Kidney (tissue), 14 donors: ENCODE results near the gene BEND6. TPM values are rescaled to one million over a fixed set of nuclear protein-coding genes. Genes with fewer than 3 reads are reported as not detected.

Experiments used
- DNase-seq, 5 donors: peaks; one replicate each; pipeline ENCODE4 v3.0.0-alpha.2; 2013 to 2020
- FAIRE-seq: peaks from 2 replicates; lab custom pipeline; 2012; peaks lifted over from hg19 to GRCh38; lab: Jason Lieb, UNC
- H3K27ac ChIP-seq, 2 donors: one replicate each; pipeline ENCODE4 v1.7.0; 2013; ENCODE audit warnings: low read depth in 2 of 2, low read length in 2 of 2, inconsistent platforms in 1 of 2
- H3K27me3 ChIP-seq: one replicate; pipeline ENCODE4 v1.7.1; 2013; ENCODE audit warnings: low read length, inconsistent platforms; ENCODE audit not compliant: control insufficient read depth, insufficient read depth
- H3K36me3 ChIP-seq, 3 donors: one replicate each; pipeline versions ENCODE4 v1.7.0 to v1.7.1; 2013; ENCODE audit warnings: low read length in 3 of 3, control low read depth in 1 of 3, inconsistent platforms in 1 of 3; ENCODE audit not compliant: insufficient read depth in 3 of 3, control insufficient read depth in 2 of 3
- H3K4me1 ChIP-seq, 3 donors: one replicate each; pipeline versions ENCODE4 v1.7.0 to v1.7.1; 2013; ENCODE audit warnings: low read length in 3 of 3, inconsistent platforms in 1 of 3, low read depth in 1 of 3; ENCODE audit not compliant: control insufficient read depth in 2 of 3, insufficient read depth in 2 of 3
- H3K4me3 ChIP-seq, 3 donors: one replicate each; pipeline versions ENCODE4 v1.7.0 to v1.8.1; 2013; ENCODE audit warnings: low read length in 3 of 3, control low read depth in 1 of 3, inconsistent platforms in 1 of 3
- H3K9ac ChIP-seq, 3 donors: one replicate each; pipeline versions ENCODE4 v1.7.0 to v1.7.1; 2013; ENCODE audit warnings: low read length in 3 of 3, control low read depth in 1 of 3, inconsistent platforms in 1 of 3
- H3K9me3 ChIP-seq, 3 donors: one replicate each; pipeline versions ENCODE4 v1.7.0 to v1.7.1; 2013; ENCODE audit warnings: low read length in 3 of 3, control low read depth in 1 of 3, inconsistent platforms in 1 of 3; ENCODE audit not compliant: control insufficient read depth in 2 of 3, insufficient read depth in 1 of 3
- CTCF ChIP-seq: IDR thresholded peaks from 3 replicates; pipeline ENCODE4 v1.5.1; 2012; ENCODE audit warnings: mild to moderate bottlenecking, moderate library complexity, borderline replicate concordance; ENCODE audit not compliant: insufficient read depth; ENCODE audit errors: extremely low read depth
- intact Hi-C: fragments of 100-400 bp; cut with DNase I; formaldehyde crosslinking; loops from one replicate; pipeline ENCODE4 v1.11.1; 2022
- polyA plus RNA-seq: library from polyadenylated mRNA; stranded (reverse); fragments of 350-450 nt; fragmentation: Illumina TruSeq; extraction: RNeasy Lipid Tissue Mini Kit (QIAGEN cat#74804); gene quantifications from one replicate; pipeline ENCODE4 v1.2.3, GENCODE V29; 2014; ENCODE audit warnings: low read depth, low replicate concordance; ENCODE audit not compliant: insufficient read depth
- total RNA-seq: library from RNA; stranded (reverse); fragmentation: NEBNext Ultra II Directional; extraction: Animal tissue kit (Norgen Biotek cat#: 25700); gene quantifications from one replicate; pipeline ENCODE4 v1.2.1, GENCODE V29; 2021
- donor health status: control.
- donor health status: control.
- donor health status: control.
- donor health status: control.
- donor health status: control.
- donor health status: DM: yes; HTN: yes; CAD: no.
- donor health status: Normal renal cell carcinoma (clear cell type).

BEND6 gene
- total and polyA plus RNA-seq, 2 donors from 2014 or later = 0.72 to 0.86 TPM

DNA sequence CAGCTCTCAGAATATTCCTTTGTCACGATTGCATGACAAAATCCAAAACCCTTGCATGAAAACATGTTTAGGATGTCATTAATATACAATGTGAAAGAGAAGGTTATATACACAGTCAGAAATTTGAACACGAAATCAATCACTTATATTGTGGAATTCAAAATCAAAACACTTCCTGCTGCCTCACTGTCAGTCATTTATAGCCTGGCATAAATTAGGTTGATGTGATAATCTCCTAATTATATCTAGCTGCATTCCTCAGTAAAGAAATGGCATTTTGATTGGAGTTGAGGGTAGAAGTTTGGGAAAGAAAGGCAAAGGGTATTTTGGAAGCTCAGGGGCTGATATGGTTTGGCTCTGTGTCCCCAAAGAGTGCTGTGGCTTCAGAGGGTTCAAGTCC, 24.1 kb upstream of the BEND6 start:
- Histone ChIP-seq H3K27me3 (no peaks in the 10 kb centered on the region), H3K9me3 (no peaks in the 10 kb centered on the region), H3K27ac (no peak overlapping the region), H3K4me3 (no peak overlapping the region), H3K9ac (no peak overlapping the region), H3K36me3 (no peaks in the 10 kb centered on the region), H3K4me1 (no peaks in the 10 kb centered on the region)
- intact Hi-C loops = no loop called here
- FAIRE-seq (no peak), DNase-seq (peak in 2 of 5 donors; percentile 21 to 32)
- no peak for TF ChIP-seq CTCF

GRCh38 chr6:56932910-56933477, 21.9 kb upstream of the BEND6 start:
- Histone ChIP-seq H3K9me3 (no peaks in the 10 kb centered on the region), H3K27me3 (no peaks in the 10 kb centered on the region), H3K4me1 (no peaks in the 10 kb centered on the region), H3K27ac (no peak overlapping the region), H3K4me3 (no peak overlapping the region), H3K36me3 (no peaks in the 10 kb centered on the region), H3K9ac (no peak overlapping the region)
- no peak for TF ChIP-seq CTCF
- intact Hi-C loops = no loop called here
- FAIRE-seq (no peak), DNase-seq (no peak)

- no peak for TF ChIP-seq CTCF
- peak in 2 of 5 donors; percentile 34 to 39 for DNase-seq
- Histone ChIP-seq H3K4me3 (no peak overlapping the region), H3K36me3 (no peaks in the 10 kb centered on the region), H3K27me3 (no peaks in the 10 kb centered on the region), H3K9me3 (no peaks in the 10 kb centered on the region), H3K9ac (no peak overlapping the region), H3K4me1 (no peaks in the 10 kb centered on the region), H3K27ac (no peak overlapping the region)
- intact Hi-C loops = no loop called here
- FAIRE-seq = no peak
These were observed 21.3 kb upstream of the BEND6 start for GRCh38 chr6:56933650-56934049.

GRCh38 chr6:56934876-56935275, 20.0 kb upstream of the BEND6 start:
- H3K4me1 ChIP-seq = no peaks in the 10 kb centered on the region
- no peak overlapping the region for H3K4me3 ChIP-seq
- no peak overlapping the region for H3K27ac ChIP-seq
- FAIRE-seq = no peak
- H3K9me3 ChIP-seq = no peaks in the 10 kb centered on the region
- no peaks in the 10 kb centered on the region for H3K27me3 ChIP-seq
- no peak overlapping the region for H3K9ac ChIP-seq
- DNase-seq = no peak
- no peak for TF ChIP-seq CTCF
- intact Hi-C loops = no loop called here
- no peaks in the 10 kb centered on the region for H3K36me3 ChIP-seq
